Transverse colon (tissue), 4 donors: ENCODE data around the gene DGLUCY. TPM values are rescaled to one million over a fixed set of nuclear protein-coding genes. Genes with fewer than 3 reads are reported as not detected.
"Not testable (repeated sequence)": the region's sequence is repeated elsewhere in the genome, so short reads cannot be mapped to it uniquely, and the experiment has no call there.

Experiments
- DNase-seq: peaks from one replicate; pipeline ENCODE4 v3.0.0-alpha.2; 2019
- H3K27ac ChIP-seq, 4 donors: fragments of 200-600 bp; sonication (generic); 2 replicates each; pipeline ENCODE4 v1.5.1; 2016 to 2018; ENCODE audit warnings: inconsistent platforms in 4 of 4
- H3K27me3 ChIP-seq: fragments of 200-600 bp; sonication (generic); 2 replicates; pipeline ENCODE4 v1.5.1; 2017; ENCODE audit warnings: inconsistent platforms
- H3K36me3 ChIP-seq, 4 donors: fragments of 200-600 bp; sonication (generic); 2 replicates each; pipeline ENCODE4 v1.5.1; 2017 to 2019; ENCODE audit warnings: inconsistent platforms in 4 of 4
- H3K4me1 ChIP-seq, 4 donors: fragments of 200-600 bp; sonication (generic); 2 replicates each; pipeline ENCODE4 v1.5.1; 2017 to 2020; ENCODE audit warnings: inconsistent platforms in 4 of 4
- H3K4me3 ChIP-seq, 4 donors: fragments of 200-600 bp; sonication (generic); 1 replicate in 1 of 4; 2 replicates in 3 of 4; pipeline versions ENCODE4 v1.5.1 to v1.6.1; 2017 to 2019; ENCODE audit warnings: inconsistent platforms in 4 of 4
- H3K9me3 ChIP-seq, 2 donors: fragments of 200-600 bp; sonication (generic); 2 replicates each; pipeline ENCODE4 v1.5.1; 2017 to 2019; ENCODE audit warnings: inconsistent platforms in 2 of 2
- EP300 ChIP-seq: sonication (generic); formaldehyde crosslinking; IDR thresholded peaks from one replicate; pipeline ENCODE4 v1.6.1; 2017; ENCODE audit warnings: antibody characterized with exemption, low read depth
- POLR2A ChIP-seq: fragments of 450-650 bp; IDR thresholded peaks from one replicate; pipeline ENCODE4 v1.6.1; 2016; ENCODE audit warnings: antibody characterized with exemption, mild to moderate bottlenecking, moderate library complexity
- POLR2AphosphoS5 ChIP-seq, 3 donors: sonication (generic); formaldehyde crosslinking; IDR thresholded peaks; one replicate each; pipeline ENCODE4 v1.6.1; 2016; ENCODE audit warnings: antibody characterized with exemption in 3 of 3
- WGBS, 2 donors: methylation state at CpG; one replicate each; pipeline ENCODE4 v1.1.5; 2018; ENCODE audit warnings: low coverage in 1 of 2; 5-methylcytosine and 5-hydroxymethylcytosine counted together
- in situ Hi-C, 4 donors: fragments of 200-750 bp; cut with MboI; loops; one replicate each; pipeline versions ENCODE4 v1.15.0 to v1.15.1; 2017; ENCODE audit warnings: low sequenced_read_pairs in 3 of 4, low pct_ligation_motif_present in 1 of 4, low pct_unique_long_range_greater_than_20kb in 1 of 4
- intact Hi-C: fragments of 100-400 bp; cut with DNase I; formaldehyde crosslinking; loops from one replicate; pipeline ENCODE4 v1.15.1; 2023; ENCODE audit warnings: low total_unique reads
- total RNA-seq, 4 donors: library from RNA; depleted of rRNA; stranded (reverse); fragments of >200 nt; gene quantifications; one replicate each; pipeline ENCODE4 v1.1.0, GENCODE V29; 2016
- TF ChIP-seq, protein P1 (sequence below), 5 experiments: fragments of 200-600 bp in 3 of 5; fragments of 450-650 bp in 2 of 5; sonication (generic) in 3 of 5; IDR thresholded peaks; 1 replicate in 2 of 5; 2 replicates in 3 of 5; pipeline ENCODE4 v1.5.1; 2016 to 2017; ENCODE audit warnings: antibody characterized with exemption in 5 of 5, inconsistent platforms in 3 of 5, mild to moderate bottlenecking in 2 of 5, moderate library complexity in 1 of 5

The DGLUCY gene
- total RNA-seq, 4 donors from 2014 or later = 62.1 to 229 (median 102) TPM

DNA sequence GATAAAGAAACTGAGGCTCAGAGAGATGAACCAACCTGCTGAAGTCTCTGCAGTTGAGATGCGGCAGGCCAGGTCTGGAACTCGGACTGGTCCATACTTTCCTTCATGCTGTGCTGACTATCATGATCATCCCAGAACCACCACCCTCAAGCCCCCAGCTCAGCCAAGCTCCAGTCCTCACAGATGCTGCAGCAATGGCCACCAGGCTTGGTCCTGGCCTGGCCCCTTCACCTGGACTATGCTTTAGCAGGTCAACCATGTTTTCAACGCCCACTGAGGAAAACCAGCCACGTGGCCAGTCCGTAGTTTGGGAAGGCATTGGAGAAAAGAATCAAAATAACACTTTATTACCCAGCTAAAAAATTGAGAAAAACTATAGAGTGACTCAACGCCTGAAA is 129.2 kb downstream of the DGLUCY start:
- no peak overlapping the region for H3K4me3 ChIP-seq
- H3K9me3 ChIP-seq = no peaks in the 10 kb centered on the region
- 67% methylated on average over 6 of the region's 6 CpGs; no CpG with 5 or more reads in 1 of the 2 donors for WGBS, 2 donors
- H3K27ac ChIP-seq = peak overlapping the region; percentile 33 to 66 (median 60)
- intact Hi-C loops = no loop called here
- in situ Hi-C loops = no loop called here
- DNase-seq = no peak
- no peaks in the 10 kb centered on the region for H3K27me3 ChIP-seq
- TF ChIP-seq EP300 = no peak
- no peak for TF ChIP-seq POLR2A
- TF ChIP-seq, protein P1, sequence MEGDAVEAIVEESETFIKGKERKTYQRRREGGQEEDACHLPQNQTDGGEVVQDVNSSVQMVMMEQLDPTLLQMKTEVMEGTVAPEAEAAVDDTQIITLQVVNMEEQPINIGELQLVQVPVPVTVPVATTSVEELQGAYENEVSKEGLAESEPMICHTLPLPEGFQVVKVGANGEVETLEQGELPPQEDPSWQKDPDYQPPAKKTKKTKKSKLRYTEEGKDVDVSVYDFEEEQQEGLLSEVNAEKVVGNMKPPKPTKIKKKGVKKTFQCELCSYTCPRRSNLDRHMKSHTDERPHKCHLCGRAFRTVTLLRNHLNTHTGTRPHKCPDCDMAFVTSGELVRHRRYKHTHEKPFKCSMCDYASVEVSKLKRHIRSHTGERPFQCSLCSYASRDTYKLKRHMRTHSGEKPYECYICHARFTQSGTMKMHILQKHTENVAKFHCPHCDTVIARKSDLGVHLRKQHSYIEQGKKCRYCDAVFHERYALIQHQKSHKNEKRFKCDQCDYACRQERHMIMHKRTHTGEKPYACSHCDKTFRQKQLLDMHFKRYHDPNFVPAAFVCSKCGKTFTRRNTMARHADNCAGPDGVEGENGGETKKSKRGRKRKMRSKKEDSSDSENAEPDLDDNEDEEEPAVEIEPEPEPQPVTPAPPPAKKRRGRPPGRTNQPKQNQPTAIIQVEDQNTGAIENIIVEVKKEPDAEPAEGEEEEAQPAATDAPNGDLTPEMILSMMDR (IDR thresholded peaks at IDR 0.05) = no peak
- no peak for TF ChIP-seq POLR2AphosphoS5 (IDR thresholded peaks at IDR 0.05)
- peaks cover 0 to 22% (median 5%) of the 10 kb centered on the region in 4 donors for H3K4me1 ChIP-seq
- H3K36me3 ChIP-seq = no peaks in the 10 kb centered on the region

DNA sequence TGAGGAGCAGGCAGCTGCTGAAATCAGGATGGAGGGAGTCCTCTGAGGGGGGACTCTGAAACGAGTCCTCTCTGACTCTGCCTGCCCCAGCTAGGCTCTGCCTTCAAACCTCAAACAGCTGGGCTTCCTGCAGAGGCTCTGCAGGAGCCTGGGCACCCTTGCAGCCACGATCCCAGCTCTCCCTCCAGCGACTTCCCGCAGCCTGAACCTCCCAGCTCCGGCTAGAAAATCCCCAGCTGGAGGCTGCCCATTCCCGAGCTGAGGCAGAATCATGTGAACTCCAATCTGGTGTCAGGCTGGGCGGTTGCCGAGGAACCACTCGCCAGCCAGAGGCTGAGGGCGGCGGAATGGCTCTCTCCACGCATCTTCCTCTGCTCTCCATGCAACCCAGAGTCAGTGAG is 130.6 kb downstream of the DGLUCY start, which contains the start of gene GPR68:
GPR68 (minus strand) TSS at position 204 of the 401 bp plus-strand sequence. CDS start 9,654 bp downstream, outside the sequence.
- 52% methylated on average over 11 of the region's 12 CpGs; no CpG with 5 or more reads in 1 of the 2 donors for WGBS, 2 donors
- intact Hi-C loops = no loop called here
- H3K27ac ChIP-seq = peak within 1 kb of the TSS; percentile 58 to 66 (median 62)
- H3K9me3 ChIP-seq = no peaks in the 10 kb centered on the region
- no peaks in the 10 kb centered on the region for H3K36me3 ChIP-seq
- H3K4me3 ChIP-seq = peak within 1 kb of the TSS in 1 of 4 donors; percentile 23
- DNase-seq = peak; percentile 22
- in situ Hi-C loops = no loop called here
- peaks cover 0 to 22% (median 5%) of the 10 kb centered on the region in 4 donors for H3K4me1 ChIP-seq
- TF ChIP-seq, protein P1 (IDR thresholded peaks at IDR 0.05) = no peak
- no peaks in the 10 kb centered on the region for H3K27me3 ChIP-seq

DNA sequence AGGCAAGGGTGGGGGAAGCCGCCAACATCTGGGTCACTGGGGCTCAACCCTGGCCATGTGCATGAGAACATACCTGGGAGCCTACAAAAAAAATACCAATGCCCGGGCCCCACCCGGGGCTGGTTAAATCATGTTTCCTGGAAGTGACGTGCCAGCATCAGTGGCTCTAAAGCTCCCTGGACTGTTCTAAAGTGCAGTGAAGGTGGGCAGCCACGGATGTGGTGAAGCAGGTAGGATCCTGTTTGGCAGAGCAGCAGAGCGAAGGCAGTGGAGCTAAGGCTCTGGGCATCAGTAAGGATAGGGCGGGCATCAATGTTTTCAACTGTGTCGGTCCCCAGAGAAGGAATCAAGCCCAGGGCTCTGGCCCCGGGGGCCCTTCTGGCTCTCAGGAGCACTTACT is 131.2 kb downstream of the DGLUCY start:
- Histone ChIP-seq H3K36me3 (no peaks in the 10 kb centered on the region), H3K27me3 (no peaks in the 10 kb centered on the region), H3K27ac (peak overlapping the region; percentile 52 to 66 (median 60)), H3K4me1 (peaks cover 0 to 22% (median 7%) of the 10 kb centered on the region in 4 donors), H3K9me3 (no peaks in the 10 kb centered on the region), H3K4me3 (peak overlapping the region in 1 of 4 donors; percentile 23)
- DNase-seq = peak; percentile 48
- 80 to 84% methylated on average over 7 to 8 of the region's 9 CpGs for WGBS, 2 donors
- in situ Hi-C loops = no loop called here
- intact Hi-C loops = no loop called here
- TF ChIP-seq POLR2AphosphoS5 (IDR thresholded peaks at IDR 0.05) (no peak), POLR2A (no peak), EP300 (no peak)
- TF ChIP-seq, protein P1 (IDR thresholded peaks at IDR 0.05) = no peak

DNA sequence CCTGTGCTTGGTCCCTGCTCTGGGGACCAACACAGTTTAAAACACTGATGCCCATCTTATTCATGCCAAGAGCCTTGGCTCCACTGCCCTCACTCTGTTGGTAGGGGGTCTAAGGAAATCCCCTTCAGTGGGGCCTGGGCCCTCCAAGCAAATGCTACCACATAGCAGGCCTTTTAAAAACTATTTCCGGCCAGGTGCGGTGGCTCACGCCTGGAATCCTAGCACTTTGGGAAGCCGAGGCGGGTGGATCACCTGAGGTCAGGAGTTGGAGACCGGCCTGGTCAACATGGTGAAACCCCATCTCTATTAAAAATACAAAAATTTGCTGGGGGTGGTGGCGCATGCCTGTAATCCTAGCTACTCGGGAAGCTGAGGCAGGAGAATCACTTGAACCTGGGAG is 131.7 kb downstream of the DGLUCY start:
- H3K9me3 ChIP-seq, H3K27me3 ChIP-seq, in situ Hi-C loops, DNase-seq, H3K36me3 ChIP-seq, intact Hi-C loops, H3K4me3 ChIP-seq: not testable (repeated sequence)
- 96 to 98% methylated on average over 5 to 8 of the region's 8 CpGs for WGBS, 2 donors
- peaks cover 0 to 26% (median 9%) of the 10 kb centered on the region in 4 donors for H3K4me1 ChIP-seq
- peak overlapping the region; percentile 46 to 66 (median 60) for H3K27ac ChIP-seq
